NCI-H1436 (cell line): ENCODE data around the gene FOSL1.

Source experiments
- DNase-seq: peaks from one replicate; lab custom pipeline; 2025; lab: John Stamatoyannopoulos, UW

FOSL1 gene

GRCh38 chr11:65919573-65920371 is 19.6 kb upstream of the FOSL1 start:
- no peak for DNase-seq

GRCh38 chr11:65919141-65919572 is 19.0 kb upstream of the FOSL1 start, which contains the start of gene DRAP1:
Gene DRAP1 (plus strand): TSS chr11:65919426. CDS start chr11:65919502, 76 bp downstream.
- DNase-seq, result peak; percentile 96

- no peak for DNase-seq
These were observed 18.3 kb upstream of the FOSL1 start, which contains the start of gene C11orf68 for GRCh38 chr11:65918211-65919140. Gene C11orf68 (minus strand): TSS chr11:65919062. CDS start chr11:65919031, 31 bp downstream.

DNA sequence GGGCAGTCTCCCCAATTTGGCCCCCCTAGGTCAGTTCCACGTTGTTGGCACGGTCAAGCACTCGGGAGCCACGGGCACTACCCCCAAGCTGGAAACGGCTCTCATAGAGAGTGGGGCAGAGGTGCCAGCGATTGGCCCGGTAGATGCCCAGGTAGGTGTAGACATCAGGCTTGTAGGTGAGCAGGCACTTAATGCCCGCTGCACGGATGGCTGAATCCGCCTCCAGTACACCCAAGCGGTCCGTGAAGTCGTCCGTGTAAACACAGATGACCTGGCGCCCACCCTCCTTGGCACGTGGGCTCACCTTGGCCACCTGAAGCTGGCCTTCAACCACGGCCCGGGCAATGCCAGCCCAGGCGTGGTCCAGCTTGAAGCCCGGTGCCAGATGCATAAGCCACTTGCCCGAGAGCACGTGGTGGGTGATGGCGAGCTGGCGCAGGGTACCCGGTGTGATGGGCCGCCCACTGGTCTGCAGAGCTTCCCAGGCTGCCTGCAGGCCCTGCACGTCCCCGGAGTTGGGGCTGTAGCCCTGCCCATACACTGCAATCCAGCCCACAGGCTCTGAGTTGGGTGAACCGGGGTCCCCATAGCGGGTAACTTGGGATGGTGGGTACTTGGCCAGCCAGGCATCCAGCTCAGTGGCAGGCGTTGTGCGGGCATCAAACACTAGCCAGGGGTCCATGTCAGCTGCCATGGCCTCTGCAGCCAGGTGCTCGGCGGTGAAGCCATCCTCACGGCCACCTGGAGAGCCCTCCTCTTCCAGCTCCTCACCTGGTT is 17.4 kb upstream of the FOSL1 start:
- DNase-seq, result no peak

- no peak for DNase-seq
These were observed 16.9 kb upstream of the FOSL1 start for GRCh38 chr11:65917077-65917433.

- DNase-seq, result no peak
These were observed 16.2 kb upstream of the FOSL1 start for GRCh38 chr11:65916391-65916790.

GRCh38 chr11:65915821-65916251 is 15.6 kb upstream of the FOSL1 start:
- DNase-seq, result no peak

DNA sequence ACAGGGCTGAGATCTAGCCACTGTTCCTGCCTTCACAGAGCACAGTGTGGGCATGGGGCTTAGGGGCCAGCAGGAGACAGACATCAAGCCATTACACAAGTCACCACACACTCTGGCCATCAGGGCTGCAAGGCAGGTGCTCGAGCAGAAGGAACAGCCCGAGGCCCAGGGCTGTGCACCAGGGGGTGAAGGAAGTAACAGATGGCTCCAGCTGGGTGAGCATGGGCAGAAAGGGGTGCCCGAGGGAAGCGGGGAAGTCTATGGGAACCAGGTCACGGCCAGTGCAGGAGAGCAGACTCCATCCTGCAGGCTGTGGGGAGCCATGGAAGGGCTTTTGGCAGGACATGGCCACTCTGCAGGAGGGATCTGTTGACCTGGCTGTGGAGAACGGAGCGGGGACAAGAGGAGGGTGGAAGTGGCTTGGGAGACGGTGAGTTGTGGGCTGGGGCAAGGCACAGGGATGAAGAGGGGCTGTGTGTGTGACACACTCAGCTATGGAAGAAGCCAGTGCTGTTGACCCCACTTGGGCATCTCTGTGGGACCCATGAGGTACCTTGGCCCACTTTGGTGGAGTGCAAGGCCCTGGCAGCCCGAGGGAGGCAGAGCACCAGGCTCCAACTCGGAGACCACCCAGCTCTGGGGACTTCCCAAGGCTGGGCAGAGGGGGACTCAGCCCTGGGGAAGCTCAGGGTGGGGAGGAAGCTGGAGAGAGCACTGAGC is 15.1 kb upstream of the FOSL1 start:
- DNase-seq, result no peak

DNA sequence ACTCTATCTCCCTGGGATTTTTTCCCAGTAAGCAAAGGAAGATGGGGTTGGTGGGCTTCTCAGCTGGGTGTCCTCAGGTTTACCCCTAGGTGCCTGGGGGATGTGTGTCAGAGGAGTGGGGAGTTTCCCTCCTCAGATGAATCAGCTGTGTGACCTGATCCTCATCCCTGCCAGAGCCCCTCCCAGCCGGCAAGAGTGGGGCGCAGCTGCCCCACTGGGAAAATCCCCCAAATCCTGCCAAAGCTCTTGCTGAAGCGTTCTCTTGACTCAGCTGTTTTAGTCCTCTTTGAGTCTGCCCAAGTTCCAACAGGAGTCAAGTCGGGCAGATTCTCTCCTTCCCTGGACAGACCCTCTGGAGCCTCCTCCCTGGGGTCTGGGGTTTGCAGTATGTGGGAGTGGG is 12.7 kb upstream of the FOSL1 start:
- DNase-seq, result no peak

DNA sequence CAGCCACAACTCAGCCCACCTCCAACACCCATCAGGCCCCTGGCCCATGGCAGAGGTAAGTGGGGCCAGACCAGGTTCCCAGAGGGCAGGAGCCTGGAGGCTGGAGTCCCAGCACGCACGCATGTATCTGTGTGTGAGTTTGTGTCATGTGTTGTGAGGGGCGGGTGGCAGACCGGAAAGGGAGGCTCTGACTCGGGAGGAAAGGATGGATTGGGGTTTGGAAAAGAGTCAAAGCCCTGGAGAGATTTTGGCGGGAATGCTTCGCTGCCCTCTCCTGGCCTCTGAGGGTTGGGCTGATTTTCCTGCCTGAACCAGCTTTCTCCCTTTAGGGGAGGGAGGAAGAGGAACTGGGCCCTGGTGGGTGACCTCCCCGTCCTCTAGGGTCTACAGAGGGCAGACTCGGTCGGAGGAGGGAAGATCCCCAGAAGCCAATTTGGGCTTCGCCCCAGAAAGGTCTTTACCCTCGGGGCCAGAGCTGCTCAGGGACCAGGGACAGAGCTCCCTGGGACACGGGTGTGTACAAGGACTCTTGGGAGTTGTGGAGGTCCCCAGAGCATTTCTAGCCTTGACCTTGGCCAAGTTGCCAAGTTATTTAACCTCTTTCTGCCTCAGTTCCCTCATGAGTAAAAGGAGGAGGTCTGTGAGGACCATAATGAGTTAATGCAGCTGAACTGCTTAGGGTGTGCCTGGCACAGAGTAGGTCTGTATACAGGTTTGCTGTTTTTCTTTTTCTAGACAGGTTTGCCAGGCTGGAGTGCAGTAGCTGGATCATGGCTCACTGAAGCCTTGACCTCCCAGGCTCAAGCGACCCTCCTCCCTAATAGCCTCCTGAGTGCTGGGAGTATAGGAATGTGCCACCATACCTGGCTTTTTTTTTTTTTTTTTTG is 11.7 kb upstream of the FOSL1 start:
- no peak for DNase-seq

DNA sequence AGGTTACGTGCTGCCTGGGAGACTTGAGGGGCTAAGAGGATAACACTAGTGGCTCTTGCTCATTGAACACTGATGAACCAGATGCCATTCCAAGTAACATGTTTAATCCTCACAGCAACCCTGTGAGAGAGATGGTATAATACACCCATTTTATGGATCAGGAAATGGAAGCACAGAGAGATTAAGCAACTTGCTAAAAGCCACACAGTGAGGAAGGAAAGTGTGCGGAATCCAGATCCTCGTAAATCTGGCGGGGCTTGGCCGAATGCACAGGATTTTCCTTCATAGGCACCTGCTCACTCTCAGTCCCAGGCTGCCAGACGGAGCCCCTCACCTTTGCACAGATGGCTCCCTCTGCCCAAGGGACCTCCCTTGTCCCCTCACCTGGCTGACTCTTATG is 7.7 kb upstream of the FOSL1 start:
- DNase-seq, result no peak

GRCh38 chr11:65906602-65907001 is 6.4 kb upstream of the FOSL1 start:
- no peak for DNase-seq

- no peak for DNase-seq
These were observed 3.5 kb upstream of the FOSL1 start for GRCh38 chr11:65903715-65904114.

DNA sequence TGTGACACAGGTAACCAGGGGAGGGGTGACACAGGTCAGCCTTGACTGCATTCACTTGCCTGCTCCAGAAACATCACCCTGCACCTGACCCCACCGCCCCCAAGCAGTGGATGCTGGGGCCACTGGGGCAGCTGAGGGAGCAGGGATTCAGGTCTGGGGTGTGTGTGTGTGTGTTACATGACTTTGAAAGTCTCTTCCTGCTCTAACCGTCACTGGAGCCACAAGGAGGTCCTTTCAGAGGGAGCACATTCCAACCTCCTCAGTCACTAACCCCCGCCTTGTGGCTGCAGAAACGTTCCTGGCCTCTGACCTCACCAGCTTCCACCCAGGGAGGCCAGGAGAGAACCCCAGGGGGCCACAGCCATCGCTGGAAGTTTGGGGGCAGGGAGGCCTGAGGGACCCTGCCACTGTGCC is 2.9 kb upstream of the FOSL1 start:
- DNase-seq, result no peak

DNA sequence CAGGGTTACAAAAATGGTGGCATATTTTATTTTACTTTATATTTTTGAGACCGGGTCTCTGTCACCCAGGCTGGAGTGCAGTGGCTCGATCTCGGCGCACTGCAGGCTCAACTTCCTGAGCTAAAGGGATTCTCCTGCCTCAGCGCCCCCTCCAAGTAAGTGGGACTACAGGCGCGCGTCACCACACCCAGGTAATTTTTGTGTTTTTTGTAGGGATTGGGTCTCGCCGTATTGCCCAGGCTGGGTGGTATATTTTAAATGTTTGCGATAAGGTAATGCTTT is 652 bp upstream of the FOSL1 start:
- no peak for DNase-seq

DNA sequence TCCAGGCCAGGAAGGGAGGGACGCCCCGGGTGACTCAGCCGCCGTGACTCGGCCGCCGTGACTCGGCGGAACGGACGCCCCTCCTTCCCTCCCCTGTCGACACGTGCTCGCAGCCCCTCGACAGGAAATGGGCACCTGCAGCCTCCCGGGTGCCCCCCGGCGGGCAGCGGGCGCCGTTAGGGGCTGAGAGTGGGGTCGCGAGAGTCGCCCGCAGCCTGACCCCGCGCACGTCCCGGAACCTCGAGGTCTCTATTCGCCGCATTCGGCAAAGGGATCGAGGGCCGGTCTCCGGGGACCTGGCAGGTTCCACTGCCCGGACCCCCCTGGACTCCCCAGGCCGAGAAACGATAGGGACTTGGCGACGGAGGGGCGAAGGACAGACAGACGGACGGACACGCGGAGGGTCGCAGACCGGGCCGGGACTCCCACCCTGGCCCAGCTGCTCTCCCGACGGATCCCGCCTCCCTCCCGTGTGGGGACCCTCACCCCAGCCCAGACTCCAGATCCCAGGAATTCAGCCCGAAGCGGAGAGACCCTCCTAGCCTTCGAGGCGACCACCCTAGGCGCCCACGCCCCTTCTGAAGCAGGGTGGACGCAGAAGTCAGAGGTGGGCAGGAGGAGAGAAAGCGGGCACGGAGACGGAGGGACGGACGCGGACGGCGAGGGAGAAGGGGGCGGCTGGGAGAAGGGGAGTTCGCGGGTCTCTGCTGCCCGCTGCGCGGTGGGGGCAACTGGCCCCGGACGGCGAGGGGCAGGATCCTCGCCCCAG is 648 bp downstream of the FOSL1 start:
- DNase-seq, result no peak

DNA sequence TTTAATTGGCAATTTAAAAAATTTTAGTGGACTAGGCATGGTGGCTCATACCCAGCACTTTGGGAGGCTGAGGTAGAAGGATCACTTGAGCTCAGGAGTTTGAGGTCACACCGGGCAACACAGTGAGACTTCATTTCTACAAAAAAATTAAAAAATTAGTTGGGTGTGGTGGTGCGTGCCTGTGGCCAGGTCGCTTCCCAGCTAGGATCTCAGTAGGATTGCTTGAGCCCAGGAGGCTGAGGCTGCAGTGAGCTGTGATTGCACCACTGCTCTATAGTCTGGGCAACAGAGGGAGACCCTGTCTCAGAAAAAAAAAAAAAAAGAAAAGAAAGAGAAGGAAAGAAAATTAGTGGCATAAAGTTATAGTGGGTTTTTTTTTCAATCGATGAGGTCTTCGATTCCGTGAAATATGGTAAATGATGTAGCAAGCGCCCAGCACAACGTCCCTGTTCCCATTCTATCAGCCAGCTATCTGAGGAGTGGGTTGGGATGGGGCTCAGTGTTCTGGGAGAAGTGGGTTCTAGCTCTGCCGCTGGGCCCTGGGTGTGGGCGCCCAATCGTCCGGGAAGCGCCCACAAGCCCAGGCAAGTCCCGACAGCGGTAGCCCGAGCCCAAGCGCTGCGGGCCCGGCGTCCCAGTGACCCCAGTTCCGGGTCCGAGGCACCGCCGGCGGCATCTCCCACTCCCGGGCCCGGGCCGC is 1.4 kb downstream of the FOSL1 start:
- no peak for DNase-seq

GRCh38 chr11:65897020-65897471 is 3.1 kb downstream of the FOSL1 start:
- no peak for DNase-seq
